CD14-positive monocyte (primary cell): ENCODE results near the gene AGBL5. TPM values are rescaled to one million over a fixed set of nuclear protein-coding genes. Genes with fewer than 3 reads are reported as not detected.
"Not testable (repeated sequence)": the region's sequence is repeated elsewhere in the genome, so short reads cannot be mapped to it uniquely, and the experiment has no call there.

ENCODE experiments used
- DNase-seq, 3 donors: peaks; one replicate each; pipeline ENCODE4 v3.0.0-alpha.2; 2011 to 2022
- H2AFZ ChIP-seq: 2 replicates; pipeline ENCODE4 v1.6.0; 2012; ENCODE audit warnings: mild to moderate bottlenecking, low read depth, low read length, inconsistent platforms; ENCODE audit not compliant: insufficient read depth, poor library complexity, severe bottlenecking
- H3K27ac ChIP-seq, 2 donors: 1 replicate in 1 of 2; 2 replicates in 1 of 2; pipeline ENCODE4 v1.5.1; 2012 to 2013; ENCODE audit warnings: low read length in 2 of 2, control low read depth in 1 of 2, inconsistent platforms in 1 of 2, low read depth in 1 of 2, mild to moderate bottlenecking in 1 of 2
- H3K27me3 ChIP-seq, 2 donors: one replicate each; pipeline versions ENCODE4 v1.6.0 to v1.6.1; 2011 to 2013; ENCODE audit warnings: low read length in 2 of 2; ENCODE audit not compliant: control insufficient read depth in 2 of 2, insufficient read depth in 2 of 2
- H3K36me3 ChIP-seq, 2 donors: replicated peaks in 1 of 2; 1 replicate in 1 of 2; 2 replicates in 1 of 2; pipeline versions ENCODE4 v1.5.1 to v1.6.1; 2012 to 2013; ENCODE audit warnings: low read length in 2 of 2, control low read depth in 1 of 2, inconsistent platforms in 1 of 2, mild to moderate bottlenecking in 1 of 2; ENCODE audit not compliant: insufficient read depth in 2 of 2, control insufficient read depth in 1 of 2
- H3K4me1 ChIP-seq, 2 donors: 1 replicate in 1 of 2; 2 replicates in 1 of 2; pipeline versions ENCODE4 v1.5.1 to v1.6.1; 2012 to 2013; ENCODE audit warnings: low read length in 2 of 2, control low read depth in 1 of 2, inconsistent platforms in 1 of 2, mild to moderate bottlenecking in 1 of 2, moderate library complexity in 1 of 2; ENCODE audit not compliant: insufficient read depth in 2 of 2, control insufficient read depth in 1 of 2
- H3K4me2 ChIP-seq: replicated peaks from 2 replicates; pipeline ENCODE3; 2012; ENCODE audit warnings: low read length, moderate library complexity, mild to moderate bottlenecking; ENCODE audit not compliant: poor library complexity, severe bottlenecking; ENCODE audit errors: extremely low read depth
- H3K4me3 ChIP-seq, 3 experiments: fragments of 200-600 bp in 1 of 3; sonication (generic) in 1 of 3; replicated peaks in 1 of 3; 1 replicate in 2 of 3; 2 replicates in 1 of 3; pipeline ENCODE4 v1.5.1; 2011 to 2013; ENCODE audit warnings: low read length in 3 of 3, mild to moderate bottlenecking in 3 of 3, control low read depth in 2 of 3, low read depth in 2 of 3, inconsistent platforms in 1 of 3, moderate library complexity in 1 of 3
- H3K79me2 ChIP-seq: 2 replicates; pipeline ENCODE4 v1.6.0; 2012; ENCODE audit warnings: mild to moderate bottlenecking, control low read depth, inconsistent platforms, low read length, moderate library complexity; ENCODE audit not compliant: insufficient read depth
- H3K9ac ChIP-seq: 2 replicates; pipeline ENCODE4 v1.6.0; 2017; ENCODE audit warnings: low read length, mild to moderate bottlenecking; ENCODE audit not compliant: insufficient read depth, poor library complexity, severe bottlenecking
- H3K9me3 ChIP-seq, 2 donors: replicated peaks in 1 of 2; 1 replicate in 1 of 2; 2 replicates in 1 of 2; pipeline versions ENCODE4 v1.5.1 to v1.6.1; 2012 to 2013; ENCODE audit warnings: low read length in 2 of 2, control low read depth in 1 of 2; ENCODE audit not compliant: control insufficient read depth in 1 of 2, insufficient read depth in 1 of 2
- H4K20me1 ChIP-seq: 2 replicates; pipeline ENCODE4 v1.6.0; 2012; ENCODE audit warnings: mild to moderate bottlenecking, low read length, control low read depth, moderate library complexity; ENCODE audit not compliant: insufficient read depth
- H3K27ac Mint-ChIP-seq, 7 donors: one replicate each; pipeline ENCODE4 v1.8.0; 2020; ENCODE audit warnings: mild to moderate bottlenecking in 7 of 7, mixed read lengths in 7 of 7, moderate library complexity in 6 of 7, inconsistent platforms in 2 of 7
- H3K27me3 Mint-ChIP-seq, 3 donors: one replicate each; pipeline ENCODE4 v1.8.0; 2021 to 2022; ENCODE audit warnings: low read depth in 3 of 3, mild to moderate bottlenecking in 3 of 3, mixed read lengths in 3 of 3, moderate library complexity in 3 of 3, inconsistent platforms in 1 of 3
- H3K36me3 Mint-ChIP-seq, 2 donors: one replicate each; pipeline ENCODE4 v1.8.0; 2020; ENCODE audit warnings: mixed read lengths in 2 of 2, inconsistent platforms in 1 of 2, mild to moderate bottlenecking in 1 of 2
- H3K4me1 Mint-ChIP-seq: one replicate; pipeline ENCODE4 v1.8.0; 2020; ENCODE audit warnings: mild to moderate bottlenecking, mixed read lengths
- H3K4me3 Mint-ChIP-seq, 2 donors: one replicate each; pipeline ENCODE4 v1.8.0; 2020; ENCODE audit warnings: mild to moderate bottlenecking in 2 of 2, mixed read lengths in 2 of 2, moderate library complexity in 1 of 2
- H3K9me3 Mint-ChIP-seq, 7 donors: one replicate each; pipeline ENCODE4 v1.8.0; 2020 to 2022; ENCODE audit warnings: mixed read lengths in 7 of 7, mild to moderate bottlenecking in 6 of 7, moderate library complexity in 6 of 7, inconsistent platforms in 2 of 7
- WGBS: methylation state at CpG from one replicate; pipeline ENCODE4 v1.1.5; 2013; ENCODE audit warnings: missing lambda C conversion rate; ENCODE audit not compliant: insufficient coverage; 5-methylcytosine and 5-hydroxymethylcytosine counted together
- intact Hi-C, 2 donors: fragments of 100-400 bp; cut with micrococcal nuclease; formaldehyde crosslinking; loops; one replicate each; pipeline versions ENCODE4 v1.15.0 to v1.15.1; 2023
- polyA plus RNA-seq, 3 donors: library from polyadenylated mRNA; depleted of rRNA in 1 of 3; unstranded in 2 of 3; stranded (reverse) in 1 of 3; fragments of 300-500 nt in 2 of 3; fragments of >200 nt in 1 of 3; fragmentation: Illumina TruSeq in 2 of 3; gene quantifications; 1 replicate in 2 of 3; 2 replicates in 1 of 3; pipeline ENCODE4 v1.2.3, GENCODE V29; 2012 to 2021
- TF ChIP-seq, protein P1 (sequence below): fragments of 200-600 bp; IDR thresholded peaks from one replicate; pipeline ENCODE4 v1.8.0; 2022; ENCODE audit warnings: antibody characterized with exemption, mild to moderate bottlenecking

Gene AGBL5
- polyA plus RNA-seq, 3 donors, result 4.4 to 4.8 (median 4.6) TPM

- H3K9me3 ChIP-seq, H3K27me3 ChIP-seq, H2AFZ ChIP-seq, H3K9me3 Mint-ChIP-seq, H3K4me3 Mint-ChIP-seq, intact Hi-C loops, H3K36me3 ChIP-seq, H3K79me2 ChIP-seq, H3K4me1 ChIP-seq, H3K36me3 Mint-ChIP-seq, H4K20me1 ChIP-seq, H3K4me2 ChIP-seq, H3K27ac Mint-ChIP-seq, H3K27ac ChIP-seq, H3K4me3 ChIP-seq, DNase-seq, H3K4me1 Mint-ChIP-seq, H3K27me3 Mint-ChIP-seq, H3K9ac ChIP-seq: not testable (repeated sequence)
- WGBS, result 96% methylated on average over 33 of the region's 49 CpGs
Measured at GRCh38 chr2:27111392-27112078, 60.1 kb downstream of the AGBL5 start.

DNA sequence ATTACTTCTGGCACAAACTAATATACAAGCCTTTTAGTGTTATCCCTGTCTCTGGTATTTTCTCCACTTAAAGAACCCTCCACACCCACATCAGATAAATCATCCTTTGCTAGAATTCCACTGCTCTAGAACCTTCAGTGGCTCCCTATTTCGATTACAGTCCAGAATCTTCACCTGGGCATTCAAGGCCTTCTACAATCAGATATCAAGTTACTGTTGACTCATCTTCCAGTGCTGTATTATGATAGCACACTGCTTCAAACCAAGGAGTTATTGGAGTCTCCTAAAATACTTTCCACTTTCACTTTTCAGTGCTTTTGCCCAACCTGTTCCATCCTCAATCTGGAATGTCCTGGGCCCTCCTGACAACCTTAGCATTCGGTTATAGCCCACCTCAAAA is 64.1 kb downstream of the AGBL5 start:
- TF ChIP-seq, protein P1, sequence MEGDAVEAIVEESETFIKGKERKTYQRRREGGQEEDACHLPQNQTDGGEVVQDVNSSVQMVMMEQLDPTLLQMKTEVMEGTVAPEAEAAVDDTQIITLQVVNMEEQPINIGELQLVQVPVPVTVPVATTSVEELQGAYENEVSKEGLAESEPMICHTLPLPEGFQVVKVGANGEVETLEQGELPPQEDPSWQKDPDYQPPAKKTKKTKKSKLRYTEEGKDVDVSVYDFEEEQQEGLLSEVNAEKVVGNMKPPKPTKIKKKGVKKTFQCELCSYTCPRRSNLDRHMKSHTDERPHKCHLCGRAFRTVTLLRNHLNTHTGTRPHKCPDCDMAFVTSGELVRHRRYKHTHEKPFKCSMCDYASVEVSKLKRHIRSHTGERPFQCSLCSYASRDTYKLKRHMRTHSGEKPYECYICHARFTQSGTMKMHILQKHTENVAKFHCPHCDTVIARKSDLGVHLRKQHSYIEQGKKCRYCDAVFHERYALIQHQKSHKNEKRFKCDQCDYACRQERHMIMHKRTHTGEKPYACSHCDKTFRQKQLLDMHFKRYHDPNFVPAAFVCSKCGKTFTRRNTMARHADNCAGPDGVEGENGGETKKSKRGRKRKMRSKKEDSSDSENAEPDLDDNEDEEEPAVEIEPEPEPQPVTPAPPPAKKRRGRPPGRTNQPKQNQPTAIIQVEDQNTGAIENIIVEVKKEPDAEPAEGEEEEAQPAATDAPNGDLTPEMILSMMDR, result no peak
- no peaks in the 10 kb centered on the region for H4K20me1 ChIP-seq
- H3K79me2 ChIP-seq, result no peaks in the 10 kb centered on the region
- 90% methylated on average over 2 of the region's 2 CpGs for WGBS
- Mint-ChIP-seq H3K27ac (peak overlapping the region in 1 of 7 donors; percentile 30), H3K36me3 (peaks cover 3 to 4% of the 10 kb centered on the region in 2 donors), H3K4me3 (no peak overlapping the region), H3K9me3 (peaks cover 0 to 7% (median 5%) of the 10 kb centered on the region in 7 donors), H3K4me1 (peaks cover 12% of the 10 kb centered on the region), H3K27me3 (peaks cover 24 to 30% (median 26%) of the 10 kb centered on the region in 3 donors)
- no peak overlapping the region for H3K4me3 ChIP-seq
- no peak overlapping the region for H3K9ac ChIP-seq
- H3K4me1 ChIP-seq, result peaks cover 9 to 14% of the 10 kb centered on the region in 2 donors
- no peaks in the 10 kb centered on the region for H3K36me3 ChIP-seq
- no peak overlapping the region for H3K27ac ChIP-seq
- no peak overlapping the region for H3K4me2 ChIP-seq
- intact Hi-C loops, result no loop called here
- H3K9me3 ChIP-seq, result no peaks in the 10 kb centered on the region
- DNase-seq, result no peak
- H2AFZ ChIP-seq, result no peak overlapping the region
- peaks cover 12 to 29% of the 10 kb centered on the region in 2 donors for H3K27me3 ChIP-seq
